CD1c-positive myeloid dendritic cell (primary cell): ENCODE results near the gene SAA1.
"Not testable (repeated sequence)": the region's sequence is repeated elsewhere in the genome, so short reads cannot be mapped to it uniquely, and the experiment has no call there.

ENCODE experiments used
- DNase-seq: peaks from one replicate; pipeline ENCODE4 v3.0.0-alpha.2; 2016; ENCODE audit errors: extremely low spot score

SAA1 gene

DNA sequence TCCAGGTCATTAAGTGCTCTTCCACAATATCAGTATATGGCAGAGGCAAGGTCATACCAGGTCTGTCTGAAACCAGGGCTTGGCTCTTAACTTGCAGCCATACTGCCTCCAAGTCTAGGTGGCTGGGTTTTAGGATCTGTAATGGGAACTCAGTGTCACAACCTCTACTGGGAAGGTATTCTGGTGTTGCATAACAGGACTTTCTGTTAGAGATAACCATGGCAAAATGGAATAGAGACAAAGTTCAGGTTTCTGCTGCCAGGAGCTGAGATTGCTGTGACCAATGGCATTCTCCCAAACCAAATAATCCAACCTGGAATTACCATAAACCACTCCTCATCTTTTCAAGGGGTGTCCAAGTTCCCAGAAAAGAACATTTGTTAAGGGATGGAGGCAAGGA is 6.8 kb upstream of the SAA1 start:
- no peak for DNase-seq

DNA sequence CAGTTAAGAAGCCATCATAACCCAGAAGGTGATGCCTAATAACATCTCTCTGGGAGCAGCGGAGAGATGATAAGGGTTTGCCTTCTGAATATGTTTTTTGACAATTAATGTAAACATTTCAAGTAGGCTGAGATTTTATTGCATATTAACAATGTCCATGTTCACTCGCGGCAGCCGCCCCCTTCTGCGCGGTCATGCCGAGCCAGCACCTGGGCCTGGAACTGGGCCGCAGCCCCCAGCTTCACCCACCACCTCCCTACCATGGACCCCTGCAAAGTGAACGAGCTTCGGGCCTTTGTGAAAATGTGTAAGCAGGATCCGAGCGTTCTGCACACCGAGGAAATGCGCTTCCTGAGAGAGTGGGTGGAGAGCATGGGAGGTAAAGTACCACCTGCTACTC is 4.3 kb upstream of the SAA1 start:
- DNase-seq: no peak

DNA sequence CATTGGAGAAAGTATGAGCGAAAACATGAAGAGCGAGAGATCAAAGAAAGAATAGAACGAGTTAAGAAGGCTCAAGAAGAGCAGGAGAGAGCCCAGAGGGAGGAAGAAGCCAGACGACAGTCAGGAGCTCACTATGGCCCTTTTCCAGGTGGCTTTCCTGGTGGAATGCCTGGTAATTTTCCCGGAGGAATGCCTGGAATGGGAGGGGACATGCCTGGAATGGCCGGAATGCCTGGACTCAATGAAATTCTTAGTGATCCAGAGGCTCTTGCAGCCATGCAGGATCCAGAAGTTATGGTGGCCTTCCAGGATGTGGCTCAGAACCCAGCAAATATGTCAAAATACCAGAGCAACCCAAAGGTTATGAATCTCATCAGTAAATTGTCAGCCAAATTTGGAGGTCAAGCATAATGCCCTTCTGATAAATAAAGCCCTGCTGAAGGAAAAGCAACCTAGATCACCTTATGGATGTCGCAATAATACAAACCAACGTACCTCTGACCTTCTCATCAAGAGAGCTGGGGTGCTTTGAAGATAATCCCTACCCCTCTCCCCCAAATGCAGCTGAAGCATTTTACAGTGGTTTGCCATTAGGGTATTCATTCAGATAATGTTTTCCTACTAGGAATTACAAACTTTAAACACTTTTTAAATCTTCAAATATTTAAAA is 3.2 kb upstream of the SAA1 start:
- DNase-seq: not testable (repeated sequence)

DNA sequence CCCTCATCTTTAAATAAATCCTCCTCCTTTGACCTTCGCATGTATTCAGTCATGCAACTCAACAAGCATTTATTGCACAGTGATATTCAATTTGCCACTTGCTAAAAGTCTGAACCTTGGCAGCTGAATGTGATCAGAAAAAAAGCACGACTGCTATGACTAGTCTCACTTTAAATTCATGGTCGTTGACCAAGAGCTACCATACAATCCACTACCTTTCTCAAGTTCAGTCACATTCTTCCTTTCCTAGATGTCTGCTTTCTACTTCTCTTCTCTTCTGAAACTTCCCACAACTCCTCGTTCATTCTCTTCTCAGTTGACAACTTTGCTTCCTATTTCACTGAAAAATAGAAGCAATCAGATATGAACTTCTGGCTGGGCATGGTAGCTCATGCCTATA is 2.0 kb upstream of the SAA1 start:
- DNase-seq: no peak

DNA sequence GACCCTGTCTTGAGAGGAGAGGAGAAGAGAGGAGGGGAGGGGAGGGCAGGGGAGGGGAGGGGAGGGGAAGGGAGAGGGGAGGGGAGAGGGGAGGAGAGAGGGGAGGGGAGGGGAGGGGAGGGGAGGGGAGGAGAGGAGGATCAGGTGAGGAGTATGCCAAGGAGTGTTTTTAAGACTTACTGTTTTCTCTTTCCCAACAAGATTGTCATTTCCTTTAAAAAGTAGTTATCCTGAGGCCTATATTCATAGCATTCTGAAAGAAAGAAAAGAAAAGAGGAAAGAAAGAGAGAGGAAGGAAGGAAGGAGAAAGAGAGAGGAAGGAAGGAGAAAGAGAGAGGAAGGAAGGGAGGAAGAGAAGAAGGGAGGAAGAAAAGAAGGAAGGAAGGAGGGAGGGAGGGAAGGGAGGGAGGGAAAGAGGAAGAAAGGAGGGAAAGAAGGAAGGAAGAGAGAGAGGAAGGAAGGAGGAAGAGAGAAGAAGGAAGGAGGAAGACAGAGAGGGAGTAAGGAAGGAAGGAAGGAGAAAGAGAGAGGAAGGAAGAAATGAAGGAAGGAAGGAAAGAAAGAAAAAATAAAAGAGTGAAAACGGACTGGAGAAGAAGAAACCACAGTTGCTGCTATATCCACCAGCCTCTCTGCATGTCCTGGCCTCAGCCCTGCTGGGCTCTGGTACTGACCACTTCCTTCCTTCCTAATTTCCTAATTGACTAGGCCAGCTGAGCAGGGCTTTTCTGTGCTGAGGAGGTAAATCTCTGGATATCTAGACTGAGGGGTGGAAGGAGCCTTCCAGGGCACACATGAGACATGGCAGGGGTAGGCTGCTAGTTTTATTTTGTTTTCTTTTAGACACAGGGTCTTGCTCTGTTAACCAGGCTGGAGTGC is 1.1 kb upstream of the SAA1 start:
- DNase-seq: no peak

DNA sequence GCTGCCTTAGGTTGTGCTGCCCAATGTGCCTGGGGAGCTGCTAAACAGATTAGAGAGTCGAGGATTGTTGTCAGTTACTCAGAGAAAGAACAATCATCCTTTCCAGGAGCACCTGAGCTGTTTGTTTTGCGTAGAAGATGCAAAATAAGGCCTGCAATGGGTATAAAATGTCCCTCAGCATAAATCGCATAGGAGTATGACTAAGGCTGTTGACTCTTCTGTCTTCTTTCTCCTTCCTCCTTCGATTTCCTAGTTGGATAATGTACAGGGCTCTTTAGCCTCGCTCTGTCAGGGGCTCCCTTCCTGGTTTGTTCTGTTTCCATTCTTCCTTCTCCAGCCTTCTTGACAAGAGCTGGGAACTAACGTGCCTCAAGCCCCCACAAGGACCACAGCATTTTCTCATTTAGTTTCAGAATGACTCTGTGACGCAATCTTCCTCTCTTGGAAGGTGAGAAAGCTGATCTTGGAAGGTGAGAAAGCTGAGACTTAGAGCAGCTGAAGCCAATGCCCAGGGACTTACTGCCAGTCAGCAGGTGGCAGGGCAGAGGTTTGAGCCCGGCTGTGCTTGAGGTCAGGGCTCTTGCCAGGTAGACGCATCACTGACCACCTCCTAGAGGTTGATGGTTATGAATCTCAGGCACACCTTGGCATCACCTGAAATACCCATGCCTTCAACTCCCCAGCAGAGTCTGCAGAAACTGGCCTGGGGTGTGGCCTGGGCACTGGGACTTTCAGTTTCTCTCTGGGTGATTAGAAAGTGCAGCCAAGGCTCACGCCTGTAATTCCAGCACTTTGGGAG is 1.5 kb downstream of the SAA1 start:
- not testable (repeated sequence) for DNase-seq

DNA sequence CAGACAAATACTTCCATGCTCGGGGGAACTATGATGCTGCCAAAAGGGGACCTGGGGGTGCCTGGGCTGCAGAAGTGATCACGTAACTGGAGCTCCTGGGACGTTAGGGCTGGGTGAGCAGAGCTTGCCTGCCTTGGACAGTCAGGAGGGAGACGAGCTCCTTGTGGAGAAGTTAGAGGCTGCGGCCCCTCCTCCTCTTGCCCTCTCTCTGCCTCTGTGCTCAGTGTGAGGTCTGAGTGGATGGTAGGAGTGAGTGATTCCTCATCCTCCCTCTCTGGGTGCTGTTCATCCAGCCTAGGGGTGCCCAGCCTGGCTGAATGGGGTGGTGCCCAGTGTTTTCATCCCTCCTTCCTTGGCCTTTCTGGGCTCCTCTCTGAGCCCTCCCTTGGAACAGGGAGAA is 3.2 kb downstream of the SAA1 start:
- DNase-seq: not testable (repeated sequence)

DNA sequence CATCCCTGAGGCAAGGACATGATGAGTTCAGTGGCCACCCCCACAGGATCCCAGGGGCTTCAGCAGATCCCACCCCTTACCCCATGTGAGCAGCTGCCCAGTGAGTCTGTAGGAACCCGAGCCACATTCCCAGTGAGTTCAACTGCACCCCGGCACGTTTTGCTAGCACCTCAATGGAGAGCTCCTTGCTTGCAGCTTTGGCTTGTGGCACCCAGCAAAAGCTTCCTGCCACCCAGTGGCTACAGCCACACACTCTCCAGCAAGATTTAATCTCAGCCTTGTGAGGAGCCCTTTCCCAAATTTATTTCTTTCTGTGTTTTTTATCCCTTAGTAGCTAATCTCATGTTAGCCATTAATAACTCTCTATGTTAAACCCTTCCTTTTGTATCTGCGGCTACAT is 4.0 kb downstream of the SAA1 start:
- DNase-seq: no peak

DNA sequence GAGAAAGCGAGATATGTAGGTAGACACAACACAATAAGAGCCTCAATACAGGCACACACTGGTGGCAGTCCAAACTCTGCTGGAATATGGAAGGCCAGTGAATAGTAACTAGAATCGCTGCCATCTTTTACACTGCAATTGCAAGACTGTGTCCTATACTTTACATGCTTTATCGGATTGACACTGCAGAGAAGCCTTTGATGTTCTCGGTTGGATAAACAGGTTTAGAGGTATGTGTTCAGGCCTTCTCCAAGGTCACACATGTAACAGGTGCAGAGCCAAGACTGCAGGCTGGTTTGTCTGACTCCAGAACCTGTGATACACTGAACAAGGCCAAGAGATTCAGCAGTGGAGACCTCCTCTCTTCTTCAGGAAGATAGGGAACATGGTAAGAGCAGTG is 5.1 kb downstream of the SAA1 start:
- DNase-seq: no peak

DNA sequence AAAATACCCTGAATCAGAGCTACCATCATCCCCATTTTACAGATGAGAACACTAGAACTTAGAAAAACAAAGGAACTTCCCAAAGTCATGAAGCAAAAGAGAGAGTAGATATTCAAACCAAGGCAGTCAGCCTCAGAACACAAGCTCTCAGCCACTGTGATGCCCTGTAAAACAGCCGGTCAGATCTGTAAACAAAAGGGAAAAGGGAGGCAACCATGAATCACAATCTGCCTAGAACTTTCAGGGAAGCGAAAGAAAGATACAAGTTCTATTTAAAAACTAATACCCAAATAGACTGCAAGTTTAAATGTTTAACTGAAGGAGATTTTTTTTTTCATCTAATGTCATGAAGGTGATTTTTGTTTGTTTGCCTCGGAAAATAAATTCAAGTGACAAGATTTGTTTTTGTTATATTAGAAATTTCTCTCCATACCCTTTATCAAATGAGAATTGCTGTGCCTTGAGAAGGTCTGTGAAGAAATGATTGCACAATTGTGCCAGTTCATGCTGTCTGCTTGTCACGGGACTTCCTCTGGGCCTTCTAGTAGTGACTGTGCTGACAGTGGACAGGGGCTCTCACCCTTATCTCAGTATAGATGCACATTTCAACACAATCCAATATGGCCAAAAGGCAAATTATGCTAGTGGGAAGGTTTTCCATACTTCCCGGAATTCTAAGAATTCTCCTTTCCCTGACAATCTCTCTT is 11.7 kb downstream of the SAA1 start:
- DNase-seq: peak; percentile 85

GRCh38 chr11:18280438-18281045 is 14.5 kb downstream of the SAA1 start:
- peak; percentile 52 for DNase-seq

- DNase-seq: peak; percentile 12
These were observed 16.6 kb downstream of the SAA1 start for GRCh38 chr11:18282626-18283025.

- no peak for DNase-seq
These were observed 19.8 kb downstream of the SAA1 start for GRCh38 chr11:18285841-18286240.

GRCh38 chr11:18288911-18289310 is 22.8 kb downstream of the SAA1 start:
- DNase-seq: no peak

- DNase-seq: no peak
These were observed 28.8 kb downstream of the SAA1 start for GRCh38 chr11:18294862-18295261.

GRCh38 chr11:18295316-18295715 is 29.3 kb downstream of the SAA1 start:
- DNase-seq: no peak

DNA sequence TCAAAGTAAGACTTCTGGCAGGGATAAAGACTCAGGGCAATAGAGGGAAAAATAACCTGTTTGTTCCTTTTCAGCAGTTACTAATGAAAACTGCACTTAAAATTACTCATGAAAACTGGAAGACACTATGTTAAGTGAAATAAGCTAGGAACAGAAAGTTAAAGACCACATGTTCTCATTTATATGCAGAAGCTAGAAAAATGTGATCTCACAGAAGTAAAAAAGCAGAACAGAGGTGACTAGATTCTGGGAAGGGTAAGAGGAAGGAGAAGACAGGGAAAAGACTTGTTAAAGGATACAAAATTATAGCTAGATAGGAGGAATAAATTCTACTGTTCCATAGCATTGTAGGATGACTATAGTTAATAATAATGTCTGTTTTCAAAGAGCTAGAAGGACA is 33.7 kb downstream of the SAA1 start:
- peak; percentile 72 for DNase-seq

DNA sequence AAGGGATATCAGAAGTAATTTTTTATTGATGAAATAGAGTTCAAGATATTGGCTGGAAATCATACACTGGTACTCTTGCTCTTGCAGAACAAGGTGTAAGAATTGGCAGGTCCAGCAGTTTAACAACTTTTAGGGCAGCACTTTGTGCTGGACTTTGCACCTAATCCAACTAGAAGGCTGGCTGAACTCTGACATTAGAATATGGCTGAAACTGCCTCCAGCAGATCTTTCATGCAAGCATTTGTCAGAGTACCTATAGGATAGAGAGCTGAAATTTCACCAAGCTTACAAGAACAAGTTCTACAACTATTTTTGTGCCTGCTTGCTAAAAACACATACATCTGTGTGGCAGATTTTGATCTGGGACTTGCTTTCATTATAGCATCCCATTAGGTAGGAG is 38.7 kb downstream of the SAA1 start:
- DNase-seq: no peak

- no peak for DNase-seq
These were observed 41.5 kb downstream of the SAA1 start for GRCh38 chr11:18307461-18308139.

GRCh38 chr11:18308242-18308641 is 42.2 kb downstream of the SAA1 start:
- no peak for DNase-seq

DNA sequence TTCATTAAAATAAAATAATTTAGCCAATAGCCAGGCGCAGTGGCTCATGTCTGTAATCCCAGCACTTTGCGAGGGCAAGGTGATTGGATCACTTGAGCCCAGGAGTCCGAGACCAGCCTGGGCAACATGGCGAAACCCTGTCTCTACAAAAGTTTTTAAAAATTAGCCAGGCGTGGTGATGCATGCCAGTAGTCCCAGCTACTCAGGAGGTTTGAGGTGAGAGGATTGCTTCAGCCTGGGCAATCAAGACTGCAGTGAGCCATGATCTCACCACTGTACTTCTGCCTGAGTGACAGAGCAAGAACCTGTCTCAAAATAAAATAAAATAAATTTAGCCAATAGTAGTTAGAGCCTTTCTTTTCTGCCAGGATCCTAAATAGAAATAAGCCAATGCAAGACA is 43.6 kb downstream of the SAA1 start:
- no peak for DNase-seq
